ENCODE results near the gene HELZ.
"Not testable (repeated sequence)": the region's sequence is repeated elsewhere in the genome, so short reads cannot be mapped to it uniquely, and the experiment has no call there.

Gene HELZ

GRCh38 chr17:67047382-67047781 is 197.6 kb downstream of the HELZ start:
- DNase-seq, result no peak

- DNase-seq, result no peak
Observed at GRCh38 chr17:67046398-67046797, 198.6 kb downstream of the HELZ start.

GRCh38 chr17:67044940-67045339 is 200.1 kb downstream of the HELZ start:
- no peak for DNase-seq

- no peak for DNase-seq
Observed at GRCh38 chr17:67044016-67044772, 200.8 kb downstream of the HELZ start, which contains the start of gene CACNG1. TSS of gene CACNG1 (plus strand) at chr17:67044554. CDS start at chr17:67044661, 107 bp downstream.

GRCh38 chr17:67043283-67043682 is 201.7 kb downstream of the HELZ start:
- no peak for DNase-seq

GRCh38 chr17:67041941-67042899 is 202.8 kb downstream of the HELZ start:
- no peak for DNase-seq

GRCh38 chr17:67041531-67041930 is 203.5 kb downstream of the HELZ start:
- DNase-seq, result no peak

GRCh38 chr17:67041119-67041518 is 203.9 kb downstream of the HELZ start:
- DNase-seq, result not testable (repeated sequence)

- DNase-seq, result no peak
Observed at GRCh38 chr17:67040652-67041051, 204.3 kb downstream of the HELZ start.

GRCh38 chr17:67038861-67039365 is 206.1 kb downstream of the HELZ start:
- no peak for DNase-seq

- DNase-seq, result no peak
Observed at GRCh38 chr17:67035131-67036083, 209.6 kb downstream of the HELZ start.

GRCh38 chr17:67033613-67034012 is 211.4 kb downstream of the HELZ start:
- no peak for DNase-seq

- DNase-seq, result no peak
Observed at GRCh38 chr17:67032985-67033384, 212.0 kb downstream of the HELZ start.

GRCh38 chr17:67032382-67032781 is 212.6 kb downstream of the HELZ start:
- no peak for DNase-seq

- DNase-seq, result no peak
Observed at GRCh38 chr17:67030641-67031040, 214.4 kb downstream of the HELZ start.

- DNase-seq, result no peak
Observed at GRCh38 chr17:67027031-67027628, 217.9 kb downstream of the HELZ start.

GRCh38 chr17:67026341-67026740 is 218.7 kb downstream of the HELZ start:
- DNase-seq, result no peak

- DNase-seq, result no peak
Observed at GRCh38 chr17:67025216-67025792, 219.7 kb downstream of the HELZ start.

- DNase-seq, result no peak
Observed at GRCh38 chr17:67024736-67025135, 220.3 kb downstream of the HELZ start.

GRCh38 chr17:67022451-67022810 is 222.6 kb downstream of the HELZ start:
- DNase-seq, result no peak

GRCh38 chr17:67021743-67022450 is 223.1 kb downstream of the HELZ start:
- no peak for DNase-seq

Measured in inflammatory macrophage treated with lipopolysaccharide for 1 hour (primary cell).